HepG2 (cell line): Measurements from ENCODE around the gene TOMM7. TPM values are rescaled to one million over a fixed set of nuclear protein-coding genes. Genes with fewer than 3 reads are reported as not detected.

Source experiments
- ATAC-seq: fragments of 200-7000 bp; cut with Tn5 transposase; 3 replicates; pipeline ENCODE4 v1.9.1; 2020; ENCODE audit warnings: mild to moderate bottlenecking, moderate library complexity
- Bru-seq: library from RNA; stranded (reverse); fragments of 400-500 nt; gene quantifications from one replicate; lab custom pipeline; 2021; lab: Mats Ljungman, UMichigan
- BruChase-seq, 2 experiments: library from RNA; stranded (reverse); fragments of 400-500 nt; gene quantifications; one replicate each; lab custom pipeline; 2021; lab: Mats Ljungman, UMichigan
- BruUV-seq: library from RNA; stranded (reverse); fragments of 400-500 nt; replicated peaks from 2 replicates; lab custom pipeline; 2021; lab: Mats Ljungman, UMichigan
- CTCF ChIA-PET: fragments of 300-600 bp; formaldehyde crosslinking; extraction: SDS; loops from one replicate; lab custom pipeline; 2021; ENCODE audit warnings: low total read pairs, inconsistent platforms, low intra/inter-chr PET ratio; lab: Yijun Ruan, JAX
- POLR2A ChIA-PET: fragments of 350-600 bp; sonication (Branson Sonifier 250); formaldehyde crosslinking; loops from one replicate; lab custom pipeline; 2020; ENCODE audit warnings: antibody characterized with exemption, inconsistent platforms; lab: Yijun Ruan, JAX
- DNase-seq: peaks from one replicate; pipeline ENCODE4 v3.0.0-alpha.2; 2015; ENCODE audit warnings: low spot score
- FAIRE-seq: peaks from 3 replicates; lab custom pipeline; 2011; peaks lifted over from hg19 to GRCh38; lab: Jason Lieb, UNC
- H2AFZ ChIP-seq: one replicate; pipeline ENCODE4 v1.6.1; 2011; ENCODE audit warnings: low read length, inconsistent platforms
- H3K27ac ChIP-seq: fragments of 300-600 bp; 3 replicates; pipeline ENCODE4 v1.8.0; 2011; ENCODE audit warnings: mixed run types, mild to moderate bottlenecking, mixed read lengths, low read length, inconsistent platforms; ENCODE audit not compliant: insufficient read depth; ENCODE audit errors: extremely low read length
- H3K27me3 ChIP-seq, 2 experiments: fragments of 200-600 bp in 1 of 2; 2 replicates in 1 of 2; 3 replicates in 1 of 2; pipeline versions ENCODE4 v1.6.0 to v1.8.0; 2011; ENCODE audit warnings: low read length in 2 of 2, mild to moderate bottlenecking in 2 of 2, moderate library complexity in 2 of 2, inconsistent platforms in 1 of 2; ENCODE audit not compliant: insufficient read depth in 2 of 2, control insufficient read depth in 1 of 2
- H3K36me3 ChIP-seq, 2 experiments: fragments of 200-600 bp in 1 of 2; replicated peaks in 1 of 2; 2 replicates in 1 of 2; 3 replicates in 1 of 2; pipeline versions ENCODE4 v1.5.1 to v1.8.0; 2011; ENCODE audit warnings: low read length in 2 of 2, inconsistent platforms in 1 of 2; ENCODE audit not compliant: insufficient read depth in 2 of 2, control insufficient read depth in 1 of 2
- H3K4me1 ChIP-seq: 2 replicates; pipeline ENCODE4 v1.5.1; 2012; ENCODE audit warnings: low read length, inconsistent platforms; ENCODE audit not compliant: insufficient read depth
- H3K4me2 ChIP-seq: 2 replicates; pipeline ENCODE4 v1.6.0; 2011; ENCODE audit warnings: low read depth, low read length, inconsistent platforms
- H3K4me3 ChIP-seq, 3 experiments: fragments of 200-600 bp in 1 of 3; sonication (generic), shearing (Covaris generic) in 1 of 3; replicated peaks in 1 of 3; 2 replicates each; pipeline ENCODE4 v1.5.1; 2011 to 2016; ENCODE audit warnings: low read length in 3 of 3, inconsistent platforms in 2 of 3, low read depth in 2 of 3, mild to moderate bottlenecking in 2 of 3, control low read depth in 1 of 3, mixed read lengths in 1 of 3; ENCODE audit not compliant: insufficient read depth in 1 of 3
- H3K79me2 ChIP-seq: one replicate; pipeline ENCODE4 v1.6.1; 2011; ENCODE audit warnings: low read length, inconsistent platforms; ENCODE audit not compliant: insufficient read depth
- H3K9ac ChIP-seq: 2 replicates; pipeline ENCODE4 v1.6.0; 2011; ENCODE audit warnings: mild to moderate bottlenecking, low read depth, low read length, inconsistent platforms; ENCODE audit not compliant: insufficient read depth
- H3K9me3 ChIP-seq: 2 replicates; pipeline ENCODE4 v1.5.1; 2012; ENCODE audit warnings: mild to moderate bottlenecking, low read length
- H4K20me1 ChIP-seq: 2 replicates; pipeline ENCODE4 v1.6.0; 2011; ENCODE audit warnings: inconsistent platforms, mild to moderate bottlenecking, low read length, moderate library complexity; ENCODE audit not compliant: insufficient read depth
- ARNTL ChIP-seq: sonication (generic); formaldehyde crosslinking; IDR thresholded peaks from 2 replicates; pipeline ENCODE4 v1.4.0; 2020; ENCODE audit warnings: mild to moderate bottlenecking, missing genetic modification reagents
- ATF7-NPFF ChIP-seq: sonication (generic); formaldehyde crosslinking; IDR thresholded peaks from 2 replicates; pipeline ENCODE4 v1.8.1; 2023; ENCODE audit warnings: mild to moderate bottlenecking, low read depth, missing genetic modification reagents, moderate library complexity
- BHLHE40 ChIP-seq: IDR thresholded peaks from 2 replicates; pipeline ENCODE4 v1.6.1; 2011; ENCODE audit warnings: low read length, improper control_type of control experiment
- CREM ChIP-seq, 2 experiments: sonication (generic) in 1 of 2; formaldehyde crosslinking in 1 of 2; IDR thresholded peaks; 2 replicates each; pipeline versions ENCODE4 v1.4.0 to v1.6.1; 2016 to 2020; ENCODE audit warnings: antibody characterized with exemption in 1 of 2, mild to moderate bottlenecking in 1 of 2, missing genetic modification reagents in 1 of 2
- GATAD2A ChIP-seq: IDR thresholded peaks from 2 replicates; pipeline ENCODE4 v1.6.1; 2016
- JUND ChIP-seq: sonication (generic); formaldehyde crosslinking; IDR thresholded peaks from 2 replicates; pipeline ENCODE4 v1.8.0; 2022; ENCODE audit warnings: mild to moderate bottlenecking, missing genetic modification reagents
- STAG1 ChIP-seq: sonication (generic); formaldehyde crosslinking; IDR thresholded peaks from 2 replicates; pipeline ENCODE4 v1.4.0; 2020; ENCODE audit warnings: missing genetic modification reagents
- WGBS: methylation state at CpG from one replicate; pipeline ENCODE4 v1.1.6; 2017; ENCODE audit warnings: low lambda C conversion rate; 5-methylcytosine and 5-hydroxymethylcytosine counted together
- in situ Hi-C: cut with HindIII; loops from 2 replicates; pipeline ENCODE4 v1.10.0; 2017; ENCODE audit warnings: low pct_unique_long_range_greater_than_20kb; ENCODE audit not compliant: extremely low pct_ligation_motif_present
- intact Hi-C: fragments of 100-400 bp; cut with micrococcal nuclease; formaldehyde crosslinking; loops from one replicate; pipeline ENCODE4 v1.10.0; 2022; ENCODE audit not compliant: unreplicated experiment
- long read RNA-seq, 2 experiments: library from RNA in 1 of 2; library from polyadenylated mRNA in 1 of 2; stranded (forward) in 1 of 2; unstranded in 1 of 2; transcript quantifications; one replicate each; pipeline ENCODE4 v2.0.0, GENCODE V29; 2019 to 2022
- polyA minus RNA-seq, 3 experiments: library from RNA; depleted of rRNA, polyadenylated mRNA; stranded (reverse); fragments of >200 nt; gene quantifications; 2 replicates each; pipeline ENCODE4 v1.2.3, GENCODE V29; 2011; ENCODE audit warnings: low replicate concordance in 1 of 3
- polyA plus RNA-seq, 8 experiments: library from polyadenylated mRNA; depleted of rRNA in 3 of 8; stranded (reverse) in 7 of 8; unstranded in 1 of 8; fragments of >200 nt; fragmentation: Illumina TruSeq in 4 of 8; extraction: Trizol in 4 of 8; gene quantifications; 2 replicates each; pipeline versions ENCODE4 v1.2.1 to v1.2.3, GENCODE V29; 2011 to 2016; ENCODE audit warnings: low read depth in 4 of 8, missing spikeins in 1 of 8, mixed read lengths in 1 of 8; ENCODE audit not compliant: insufficient read depth in 1 of 8
- total RNA-seq, 5 experiments: library from RNA; depleted of rRNA; stranded (reverse); fragments of >200 nt; fragmentation: Illumina TruSeq; extraction: Trizol; gene quantifications; 2 replicates each; pipeline ENCODE4 v1.2.3, GENCODE V29; 2016; ENCODE audit warnings: low read depth in 1 of 5
- TF ChIP-seq, protein P1 (sequence below): sonication (generic); formaldehyde crosslinking; IDR thresholded peaks from 2 replicates; pipeline ENCODE4 v1.4.0; 2020; ENCODE audit warnings: missing genetic modification reagents, borderline replicate concordance
- TF ChIP-seq, protein P2 (sequence below): IDR thresholded peaks from 2 replicates; pipeline ENCODE4 v1.6.1; 2016; ENCODE audit warnings: missing genetic modification reagents, missing compliant biosample characterization
- TF ChIP-seq, protein P3 (sequence below): sonication (generic); formaldehyde crosslinking; IDR thresholded peaks from 2 replicates; pipeline ENCODE4 v1.4.0; 2020; ENCODE audit warnings: missing genetic modification reagents

Gene TOMM7
- total RNA-seq (2016; rRNA removed; fragmentation: Illumina TruSeq; extraction: Trizol) (251 and 352 TPM in 2 replicates), polyA plus RNA-seq (2011; rRNA removed) (328 and 369 TPM in 2 replicates), polyA minus RNA-seq (2011; rRNA and poly(A)+ RNA removed; ENCODE audit: low replicate concordance) (115 and 385 TPM in 2 replicates), Bru-seq, nascent RNA (percentile 79 among the genes with signal in this experiment), BruChase-seq, experiment 1, labeled RNA remaining after a 6-hour chase (percentile 65 among the genes with signal in this experiment), BruChase-seq, experiment 2, labeled RNA remaining after a 2-hour chase (percentile 64 among the genes with signal in this experiment)
- 240 and 298 TPM in 2 replicates for total RNA-seq (2016; cell fraction: cytosol; rRNA removed; fragmentation: Illumina TruSeq; extraction: Trizol; ENCODE audit: low read depth)
- total RNA-seq (2016; cell fraction: insoluble cytoplasmic fraction; rRNA removed; fragmentation: Illumina TruSeq; extraction: Trizol): 254 and 324 TPM in 2 replicates
- total RNA-seq (2016; cell fraction: membrane; rRNA removed; fragmentation: Illumina TruSeq; extraction: Trizol): 330 and 358 TPM in 2 replicates
- 87.9 and 93.9 TPM in 2 replicates for total RNA-seq (2016; cell fraction: nucleus; rRNA removed; fragmentation: Illumina TruSeq; extraction: Trizol)
- polyA plus RNA-seq (2011; cell fraction: cytosol; rRNA removed): 127 and 129 TPM in 2 replicates
- 34.6 and 47.7 TPM in 2 replicates for polyA plus RNA-seq (2011; cell fraction: nucleus; rRNA removed)
- polyA plus RNA-seq (2012): 309 and 319 TPM in 2 replicates
- 336 and 479 TPM in 2 replicates for polyA plus RNA-seq (2016; cell fraction: cytosol; fragmentation: Illumina TruSeq; extraction: Trizol; ENCODE audit: low read depth)
- polyA plus RNA-seq (2016; cell fraction: insoluble cytoplasmic fraction; fragmentation: Illumina TruSeq; extraction: Trizol; ENCODE audit: low read depth): 318 and 360 TPM in 2 replicates
- polyA plus RNA-seq (2016; cell fraction: membrane; fragmentation: Illumina TruSeq; extraction: Trizol; ENCODE audit: low read depth): 372 and 511 TPM in 2 replicates
- polyA plus RNA-seq (2016; cell fraction: nucleus; fragmentation: Illumina TruSeq; extraction: Trizol; ENCODE audit: insufficient read depth, low read depth): 176 and 184 TPM in 2 replicates
- polyA minus RNA-seq (2011; cell fraction: cytosol; rRNA and poly(A)+ RNA removed): 16.5 and 34.8 TPM in 2 replicates
- 30.5 and 32.2 TPM in 2 replicates for polyA minus RNA-seq (2011; cell fraction: nucleus; rRNA and poly(A)+ RNA removed)
- long read RNA-seq, experiment 1, transcript TOMM7-201 (3 exons, 778 nt): major isoform, 206 of 211 reads
- long read RNA-seq, experiment 1, partial matches to known transcripts: 0 of 211 reads
- long read RNA-seq, experiment 1, other reads (novel, unspliced or antisense): 4 of 211 reads
- long read RNA-seq, experiment 2, transcript TOMM7-201 (3 exons, 778 nt): major isoform, 192 of 277 reads
- long read RNA-seq, experiment 2, partial matches to known transcripts: 0 of 277 reads
- long read RNA-seq, experiment 2, other reads (novel, unspliced or antisense): 81 of 277 reads

DNA sequence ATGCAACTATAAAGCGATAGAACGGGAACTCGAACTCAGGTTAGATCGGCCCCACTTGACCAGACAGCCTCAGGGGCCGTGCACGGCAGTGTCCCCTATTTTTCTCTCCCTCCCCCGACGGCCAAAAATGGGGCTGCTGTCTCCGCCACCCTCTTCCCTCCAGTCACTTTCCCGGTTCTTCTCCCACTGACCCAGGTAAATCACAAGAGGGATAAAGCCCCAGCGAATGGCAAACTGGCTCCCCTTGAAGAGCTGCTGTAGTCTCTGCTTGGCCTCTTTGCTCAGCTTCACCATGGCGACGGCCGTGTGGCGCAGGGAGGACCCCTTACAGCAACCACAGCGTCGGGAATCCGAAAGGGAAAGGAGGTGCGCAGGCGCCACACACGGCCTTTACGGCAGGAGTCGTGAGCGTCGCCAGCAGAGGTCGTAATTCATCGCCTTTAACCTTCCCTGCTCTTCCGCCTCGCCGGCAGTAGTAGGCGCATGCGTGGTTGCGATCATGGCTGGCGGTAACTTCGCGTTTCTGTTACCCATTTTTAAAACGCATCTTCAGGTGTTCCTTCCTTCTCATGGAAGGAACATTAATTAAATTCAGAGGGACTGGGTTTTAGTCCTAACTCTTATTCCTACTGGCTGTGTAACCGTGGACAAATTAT, at the start of gene TOMM7:
Gene TOMM7 (minus strand): TSS at position 364 of the 656 bp plus-strand sequence. CDS start 70 bp downstream, at position 294.
- peak within 1 kb of the TSS; percentile 77 for H3K27ac ChIP-seq
- CTCF ChIA-PET: no interaction called here
- H3K4me3 ChIP-seq: peak within 1 kb of the TSS; percentile 70 to 95 (median 90)
- H3K36me3 ChIP-seq: peaks cover 1 to 7% of the 10 kb centered on the region in 2 experiments; a peak in 1 of 5 replicates
- peaks cover 11% of the 10 kb centered on the region for H3K79me2 ChIP-seq
- peaks cover 37% of the 10 kb centered on the region for H3K4me1 ChIP-seq
- FAIRE-seq (peak; percentile 96), DNase-seq (peak; percentile 93), ATAC-seq (peak; percentile 99)
- H3K4me2 ChIP-seq: peak within 1 kb of the TSS; percentile 78
- in situ Hi-C loops (no loop called here), intact Hi-C loops (loop anchor here (1.0 kb wide), 1 partner anchor 36 kb away; no protein-coding TSS in a partner anchor)
- BruUV-seq: no TSS peak
- H3K9me3 ChIP-seq: no peaks in the 10 kb centered on the region
- H4K20me1 ChIP-seq: no peaks in the 10 kb centered on the region
- 2% methylated on average over 31 of the region's 38 CpGs for WGBS
- H3K9ac ChIP-seq: peak within 1 kb of the TSS; percentile 93
- POLR2A ChIA-PET: interaction anchor here (0.7 to 2.5 kb wide), 4 partner anchors 10 to 36 kb away, joined by 3 to 13 read pairs (median 4); no protein-coding TSS in a partner anchor
- peak within 1 kb of the TSS; percentile 93 for H2AFZ ChIP-seq
- no peaks in the 10 kb centered on the region; a peak in 1 of 5 replicates for H3K27me3 ChIP-seq
- TF ChIP-seq STAG1 (CRISPR knock-in tag): peak; percentile 65
- TF ChIP-seq JUND: no peak
- TF ChIP-seq ARNTL (CRISPR knock-in tag): peak; percentile 43; the same call in 1 of the 2 replicates
- TF ChIP-seq, protein P1, sequence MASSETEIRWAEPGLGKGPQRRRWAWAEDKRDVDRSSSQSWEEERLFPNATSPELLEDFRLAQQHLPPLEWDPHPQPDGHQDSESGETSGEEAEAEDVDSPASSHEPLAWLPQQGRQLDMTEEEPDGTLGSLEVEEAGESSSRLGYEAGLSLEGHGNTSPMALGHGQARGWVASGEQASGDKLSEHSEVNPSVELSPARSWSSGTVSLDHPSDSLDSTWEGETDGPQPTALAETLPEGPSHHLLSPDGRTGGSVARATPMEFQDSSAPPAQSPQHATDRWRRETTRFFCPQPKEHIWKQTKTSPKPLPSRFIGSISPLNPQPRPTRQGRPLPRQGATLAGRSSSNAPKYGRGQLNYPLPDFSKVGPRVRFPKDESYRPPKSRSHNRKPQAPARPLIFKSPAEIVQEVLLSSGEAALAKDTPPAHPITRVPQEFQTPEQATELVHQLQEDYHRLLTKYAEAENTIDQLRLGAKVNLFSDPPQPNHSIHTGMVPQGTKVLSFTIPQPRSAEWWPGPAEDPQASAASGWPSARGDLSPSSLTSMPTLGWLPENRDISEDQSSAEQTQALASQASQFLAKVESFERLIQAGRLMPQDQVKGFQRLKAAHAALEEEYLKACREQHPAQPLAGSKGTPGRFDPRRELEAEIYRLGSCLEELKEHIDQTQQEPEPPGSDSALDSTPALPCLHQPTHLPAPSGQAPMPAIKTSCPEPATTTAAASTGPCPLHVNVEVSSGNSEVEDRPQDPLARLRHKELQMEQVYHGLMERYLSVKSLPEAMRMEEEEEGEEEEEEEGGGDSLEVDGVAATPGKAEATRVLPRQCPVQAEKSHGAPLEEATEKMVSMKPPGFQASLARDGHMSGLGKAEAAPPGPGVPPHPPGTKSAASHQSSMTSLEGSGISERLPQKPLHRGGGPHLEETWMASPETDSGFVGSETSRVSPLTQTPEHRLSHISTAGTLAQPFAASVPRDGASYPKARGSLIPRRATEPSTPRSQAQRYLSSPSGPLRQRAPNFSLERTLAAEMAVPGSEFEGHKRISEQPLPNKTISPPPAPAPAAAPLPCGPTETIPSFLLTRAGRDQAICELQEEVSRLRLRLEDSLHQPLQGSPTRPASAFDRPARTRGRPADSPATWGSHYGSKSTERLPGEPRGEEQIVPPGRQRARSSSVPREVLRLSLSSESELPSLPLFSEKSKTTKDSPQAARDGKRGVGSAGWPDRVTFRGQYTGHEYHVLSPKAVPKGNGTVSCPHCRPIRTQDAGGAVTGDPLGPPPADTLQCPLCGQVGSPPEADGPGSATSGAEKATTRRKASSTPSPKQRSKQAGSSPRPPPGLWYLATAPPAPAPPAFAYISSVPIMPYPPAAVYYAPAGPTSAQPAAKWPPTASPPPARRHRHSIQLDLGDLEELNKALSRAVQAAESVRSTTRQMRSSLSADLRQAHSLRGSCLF: no peak
- TF ChIP-seq, protein P2, sequence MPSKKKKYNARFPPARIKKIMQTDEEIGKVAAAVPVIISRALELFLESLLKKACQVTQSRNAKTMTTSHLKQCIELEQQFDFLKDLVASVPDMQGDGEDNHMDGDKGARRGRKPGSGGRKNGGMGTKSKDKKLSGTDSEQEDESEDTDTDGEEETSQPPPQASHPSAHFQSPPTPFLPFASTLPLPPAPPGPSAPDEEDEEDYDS (CRISPR knock-in tag): peak; percentile 85
- TF ChIP-seq ATF7-NPFF: 0 out of 2 replicates have a peak, but pooled peaks have one; percentile 44
- peak; percentile 54; the same call in 1 of the 2 replicates for TF ChIP-seq GATAD2A (CRISPR knock-in tag)
- no peak for TF ChIP-seq BHLHE40
- TF ChIP-seq, protein P3, sequence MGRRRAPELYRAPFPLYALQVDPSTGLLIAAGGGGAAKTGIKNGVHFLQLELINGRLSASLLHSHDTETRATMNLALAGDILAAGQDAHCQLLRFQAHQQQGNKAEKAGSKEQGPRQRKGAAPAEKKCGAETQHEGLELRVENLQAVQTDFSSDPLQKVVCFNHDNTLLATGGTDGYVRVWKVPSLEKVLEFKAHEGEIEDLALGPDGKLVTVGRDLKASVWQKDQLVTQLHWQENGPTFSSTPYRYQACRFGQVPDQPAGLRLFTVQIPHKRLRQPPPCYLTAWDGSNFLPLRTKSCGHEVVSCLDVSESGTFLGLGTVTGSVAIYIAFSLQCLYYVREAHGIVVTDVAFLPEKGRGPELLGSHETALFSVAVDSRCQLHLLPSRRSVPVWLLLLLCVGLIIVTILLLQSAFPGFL (CRISPR knock-in tag): no peak
- peak; percentile 67 for TF ChIP-seq CREM (IDR thresholded peaks at IDR 0.05)
- TF ChIP-seq CREM (CRISPR knock-in tag; IDR thresholded peaks at IDR 0.05): no peak
